Esophagus (tissue), 2 donors: ENCODE results near the gene CMC1. TPM values are rescaled to one million over a fixed set of nuclear protein-coding genes. Genes with fewer than 3 reads are reported as not detected.

Source experiments
- H3K27ac ChIP-seq, 2 donors: one replicate each; pipeline ENCODE4 v1.5.1; 2013; ENCODE audit warnings: low read depth in 2 of 2, mild to moderate bottlenecking in 2 of 2, inconsistent platforms in 1 of 2, low read length in 1 of 2, moderate library complexity in 1 of 2
- H3K27me3 ChIP-seq, 2 donors: one replicate each; pipeline ENCODE4 v1.6.1; 2013; ENCODE audit warnings: low read length in 2 of 2, control low read depth in 1 of 2, mild to moderate bottlenecking in 1 of 2; ENCODE audit not compliant: insufficient read depth in 2 of 2, control insufficient read depth in 1 of 2
- H3K36me3 ChIP-seq, 2 donors: one replicate each; pipeline ENCODE4 v1.6.1; 2013; ENCODE audit warnings: low read length in 1 of 2; ENCODE audit not compliant: control insufficient read depth in 2 of 2, insufficient read depth in 2 of 2
- H3K4me1 ChIP-seq, 2 donors: one replicate each; pipeline ENCODE4 v1.6.1; 2013; ENCODE audit warnings: low read length in 1 of 2; ENCODE audit not compliant: control insufficient read depth in 2 of 2, insufficient read depth in 2 of 2
- H3K4me3 ChIP-seq, 2 donors: one replicate each; pipeline ENCODE4 v1.5.1; 2013; ENCODE audit warnings: low read length in 2 of 2, mild to moderate bottlenecking in 2 of 2, low read depth in 1 of 2, moderate library complexity in 1 of 2
- H3K9me3 ChIP-seq, 2 donors: one replicate each; pipeline ENCODE4 v1.6.1; 2013; ENCODE audit warnings: mild to moderate bottlenecking in 2 of 2, low read depth in 1 of 2, low read length in 1 of 2, moderate library complexity in 1 of 2; ENCODE audit not compliant: control insufficient read depth in 2 of 2, insufficient read depth in 1 of 2
- WGBS, 2 donors: extraction: QIAGEN DNeasy Blood & Tissue Kit; methylation state at CpG; one replicate each; pipeline ENCODE4 v1.1.7; 2013; 5-methylcytosine and 5-hydroxymethylcytosine counted together
- polyA plus RNA-seq, 2 donors: library from polyadenylated mRNA; stranded (reverse); fragments of 200-250 nt; gene quantifications; one replicate each; pipeline ENCODE4 v1.2.3, GENCODE V29; 2013
- donor health status: healthy with polysubstance abuse.
- donor health status: Bipolar disorder and iron deficiency.

The CMC1 gene
- polyA plus RNA-seq, 2 donors: 20.8 to 21.9 TPM

- no peaks in the 10 kb centered on the region for H3K27me3 ChIP-seq
- H3K4me1 ChIP-seq: no peaks in the 10 kb centered on the region
- no peak overlapping the region for H3K27ac ChIP-seq
- no peak overlapping the region for H3K4me3 ChIP-seq
- no peaks in the 10 kb centered on the region for H3K9me3 ChIP-seq
- WGBS, 2 donors: 19 to 36% methylated on average over 2 of the region's 2 CpGs
- peaks cover 0 to 3% of the 10 kb centered on the region in 2 donors for H3K36me3 ChIP-seq
Observed at GRCh38 chr3:28317438-28318022, 76.1 kb downstream of the CMC1 start.

- Histone ChIP-seq H3K9me3 (no peaks in the 10 kb centered on the region), H3K4me1 (no peaks in the 10 kb centered on the region), H3K27ac (no peak overlapping the region), H3K36me3 (peaks cover 0 to 3% of the 10 kb centered on the region in 2 donors), H3K4me3 (no peak overlapping the region), H3K27me3 (no peaks in the 10 kb centered on the region)
Observed at GRCh38 chr3:28320981-28321380, 79.6 kb downstream of the CMC1 start.

- 72 to 88% methylated on average over 1 of the region's 1 CpG for WGBS, 2 donors
- Histone ChIP-seq H3K4me3 (no peak overlapping the region), H3K27me3 (no peaks in the 10 kb centered on the region), H3K36me3 (peaks cover 0 to 3% of the 10 kb centered on the region in 2 donors), H3K4me1 (no peaks in the 10 kb centered on the region), H3K27ac (no peak overlapping the region), H3K9me3 (no peaks in the 10 kb centered on the region)
Observed at GRCh38 chr3:28322464-28322863, 81.0 kb downstream of the CMC1 start.

GRCh38 chr3:28326458-28326926 is 85.1 kb downstream of the CMC1 start:
- Histone ChIP-seq H3K27me3 (no peaks in the 10 kb centered on the region), H3K36me3 (no peaks in the 10 kb centered on the region), H3K4me1 (no peaks in the 10 kb centered on the region), H3K27ac (no peak overlapping the region), H3K9me3 (no peaks in the 10 kb centered on the region), H3K4me3 (no peak overlapping the region)
- WGBS, 2 donors: 69 to 74% methylated on average over 2 of the region's 2 CpGs

GRCh38 chr3:28328188-28329151 is 87.1 kb downstream of the CMC1 start:
- Histone ChIP-seq H3K4me1 (no peaks in the 10 kb centered on the region), H3K4me3 (no peak overlapping the region), H3K36me3 (no peaks in the 10 kb centered on the region), H3K9me3 (no peaks in the 10 kb centered on the region), H3K27ac (no peak overlapping the region), H3K27me3 (no peaks in the 10 kb centered on the region)
- 77 to 78% methylated on average over 4 of the region's 4 CpGs for WGBS, 2 donors

GRCh38 chr3:28334552-28334951 is 93.1 kb downstream of the CMC1 start:
- H3K9me3 ChIP-seq: no peaks in the 10 kb centered on the region
- no peaks in the 10 kb centered on the region for H3K36me3 ChIP-seq
- no peaks in the 10 kb centered on the region for H3K27me3 ChIP-seq
- no peak overlapping the region for H3K4me3 ChIP-seq
- H3K27ac ChIP-seq: no peak overlapping the region
- no peaks in the 10 kb centered on the region for H3K4me1 ChIP-seq

GRCh38 chr3:28335246-28335645 is 93.8 kb downstream of the CMC1 start:
- WGBS, 2 donors: 62 to 72% methylated on average over 2 of the region's 2 CpGs
- no peaks in the 10 kb centered on the region for H3K9me3 ChIP-seq
- H3K4me1 ChIP-seq: no peaks in the 10 kb centered on the region
- no peak overlapping the region for H3K27ac ChIP-seq
- no peak overlapping the region for H3K4me3 ChIP-seq
- H3K27me3 ChIP-seq: no peaks in the 10 kb centered on the region
- H3K36me3 ChIP-seq: no peaks in the 10 kb centered on the region

GRCh38 chr3:28337230-28337629 is 95.8 kb downstream of the CMC1 start:
- no peaks in the 10 kb centered on the region for H3K27me3 ChIP-seq
- no peak overlapping the region for H3K27ac ChIP-seq
- H3K4me1 ChIP-seq: no peaks in the 10 kb centered on the region
- no peak overlapping the region for H3K4me3 ChIP-seq
- no peaks in the 10 kb centered on the region for H3K9me3 ChIP-seq
- H3K36me3 ChIP-seq: no peaks in the 10 kb centered on the region

GRCh38 chr3:28343144-28343543 is 101.7 kb downstream of the CMC1 start:
- no peak overlapping the region for H3K4me3 ChIP-seq
- H3K4me1 ChIP-seq: no peaks in the 10 kb centered on the region
- H3K27ac ChIP-seq: no peak overlapping the region

GRCh38 chr3:28345690-28346089 is 104.3 kb downstream of the CMC1 start:
- WGBS, 2 donors: 91% methylated on average over 1 of the region's 1 CpG
- Histone ChIP-seq H3K36me3 (no peaks in the 10 kb centered on the region), H3K4me3 (no peak overlapping the region), H3K4me1 (no peaks in the 10 kb centered on the region), H3K27me3 (no peaks in the 10 kb centered on the region), H3K9me3 (no peaks in the 10 kb centered on the region), H3K27ac (no peak overlapping the region)

More at GRCh38 chr3:28343144-28343543, 101.7 kb downstream of the CMC1 start:
- no peaks in the 10 kb centered on the region for H3K9me3 ChIP-seq
- no peaks in the 10 kb centered on the region for H3K36me3 ChIP-seq
- H3K27me3 ChIP-seq: no peaks in the 10 kb centered on the region
